Amniotic stem cell (primary cell): ENCODE measurements around the gene ATP8B4.
"Not testable (repeated sequence)": the region's sequence is repeated elsewhere in the genome, so short reads cannot be mapped to it uniquely, and the experiment has no call there.

Experiments
- DNase-seq: peaks from one replicate; lab custom pipeline; 2025; lab: John Stamatoyannopoulos, UW

ATP8B4 gene, protein sequence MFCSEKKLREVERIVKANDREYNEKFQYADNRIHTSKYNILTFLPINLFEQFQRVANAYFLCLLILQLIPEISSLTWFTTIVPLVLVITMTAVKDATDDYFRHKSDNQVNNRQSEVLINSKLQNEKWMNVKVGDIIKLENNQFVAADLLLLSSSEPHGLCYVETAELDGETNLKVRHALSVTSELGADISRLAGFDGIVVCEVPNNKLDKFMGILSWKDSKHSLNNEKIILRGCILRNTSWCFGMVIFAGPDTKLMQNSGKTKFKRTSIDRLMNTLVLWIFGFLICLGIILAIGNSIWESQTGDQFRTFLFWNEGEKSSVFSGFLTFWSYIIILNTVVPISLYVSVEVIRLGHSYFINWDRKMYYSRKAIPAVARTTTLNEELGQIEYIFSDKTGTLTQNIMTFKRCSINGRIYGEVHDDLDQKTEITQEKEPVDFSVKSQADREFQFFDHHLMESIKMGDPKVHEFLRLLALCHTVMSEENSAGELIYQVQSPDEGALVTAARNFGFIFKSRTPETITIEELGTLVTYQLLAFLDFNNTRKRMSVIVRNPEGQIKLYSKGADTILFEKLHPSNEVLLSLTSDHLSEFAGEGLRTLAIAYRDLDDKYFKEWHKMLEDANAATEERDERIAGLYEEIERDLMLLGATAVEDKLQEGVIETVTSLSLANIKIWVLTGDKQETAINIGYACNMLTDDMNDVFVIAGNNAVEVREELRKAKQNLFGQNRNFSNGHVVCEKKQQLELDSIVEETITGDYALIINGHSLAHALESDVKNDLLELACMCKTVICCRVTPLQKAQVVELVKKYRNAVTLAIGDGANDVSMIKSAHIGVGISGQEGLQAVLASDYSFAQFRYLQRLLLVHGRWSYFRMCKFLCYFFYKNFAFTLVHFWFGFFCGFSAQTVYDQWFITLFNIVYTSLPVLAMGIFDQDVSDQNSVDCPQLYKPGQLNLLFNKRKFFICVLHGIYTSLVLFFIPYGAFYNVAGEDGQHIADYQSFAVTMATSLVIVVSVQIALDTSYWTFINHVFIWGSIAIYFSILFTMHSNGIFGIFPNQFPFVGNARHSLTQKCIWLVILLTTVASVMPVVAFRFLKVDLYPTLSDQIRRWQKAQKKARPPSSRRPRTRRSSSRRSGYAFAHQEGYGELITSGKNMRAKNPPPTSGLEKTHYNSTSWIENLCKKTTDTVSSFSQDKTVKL

DNA sequence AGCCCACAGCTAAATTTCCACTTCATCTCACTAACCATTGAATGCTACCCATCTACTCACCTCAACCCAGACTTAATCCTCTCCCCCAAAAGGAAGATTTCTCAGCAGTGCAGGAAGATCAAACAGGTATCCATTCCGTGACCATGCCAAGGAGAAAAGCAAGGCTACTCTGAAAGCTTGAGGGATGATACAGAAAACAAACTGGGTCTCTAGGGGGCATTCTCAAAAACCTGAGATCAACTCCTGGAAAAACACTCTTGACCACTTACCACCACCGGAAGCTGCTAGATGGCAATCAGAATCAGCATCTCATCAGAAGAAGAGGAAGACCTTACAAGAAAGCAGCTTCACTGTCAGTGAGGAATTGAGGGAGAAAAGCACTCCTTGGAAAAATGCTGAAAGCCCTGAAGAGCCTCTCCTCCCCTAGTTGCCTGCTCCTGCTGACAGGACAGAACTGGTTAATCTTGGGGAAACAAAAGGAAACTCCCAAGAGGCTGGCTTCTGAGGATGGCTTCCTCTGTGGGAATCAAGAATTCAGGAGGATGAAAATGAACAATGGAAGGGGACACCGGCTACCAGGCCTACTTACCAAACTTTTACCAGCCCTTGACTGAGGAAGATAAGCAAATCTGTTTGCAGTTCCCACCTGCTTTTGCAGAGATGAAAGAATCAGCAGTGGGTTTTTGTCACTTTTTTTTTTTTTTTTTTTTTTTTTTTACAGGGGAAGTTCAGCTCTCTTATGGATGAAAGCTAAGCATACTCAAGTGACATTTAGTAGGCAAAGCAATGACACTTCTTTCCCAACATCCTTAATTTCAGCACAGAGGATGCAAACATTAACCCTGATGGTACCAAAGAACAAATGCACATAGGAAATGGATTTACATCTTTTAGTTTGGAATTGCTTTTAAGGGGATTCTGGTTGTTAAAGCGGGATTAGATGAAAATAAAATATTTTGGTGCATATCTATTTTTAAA is at the start of gene ATP8B4:
Gene ATP8B4 (minus strand): TSS at position 171 of the 978 bp plus-strand sequence. CDS start 12,267 bp downstream, outside the sequence.
- DNase-seq, result no peak

DNA sequence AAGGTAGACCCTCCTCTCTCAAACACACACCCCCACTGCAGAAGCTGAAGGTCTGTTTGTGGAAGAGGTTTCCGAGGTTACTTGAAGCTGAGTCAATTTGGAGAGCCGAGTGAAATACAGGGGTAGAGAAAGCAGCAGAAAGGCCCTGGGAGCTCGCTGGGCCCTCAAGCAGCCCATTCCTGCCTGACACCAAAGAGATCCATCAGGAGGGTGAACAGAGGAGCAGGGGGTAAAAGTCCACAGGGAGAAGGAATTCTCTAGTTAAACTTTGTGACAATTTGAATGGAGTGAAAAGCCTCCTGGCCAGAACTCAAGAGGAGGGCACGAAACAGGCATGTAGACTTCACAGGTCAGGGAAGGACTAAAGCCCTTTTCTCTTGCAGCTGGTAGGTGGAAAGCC is 49.3 kb upstream of the ATP8B4 start:
- DNase-seq, result no peak

DNA sequence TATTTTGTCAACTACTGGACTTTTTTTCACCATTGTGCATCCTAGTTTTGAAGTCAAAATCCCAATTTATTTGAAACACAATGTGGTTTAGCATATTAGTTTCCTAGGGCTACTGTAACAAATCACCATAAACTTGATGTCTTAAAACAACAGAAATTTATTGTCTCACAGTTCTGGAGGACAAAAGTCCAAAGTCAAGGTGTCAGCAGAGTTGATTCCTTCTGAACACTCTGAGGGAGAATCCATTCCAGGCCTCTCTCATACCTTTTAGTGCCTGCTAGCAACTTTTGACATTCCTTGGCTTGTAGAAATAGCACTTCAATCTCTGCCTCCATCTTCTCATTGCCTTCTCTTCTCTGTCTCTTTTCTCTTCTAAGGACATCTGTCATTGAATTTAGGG is 48.1 kb upstream of the ATP8B4 start:
- DNase-seq, result no peak

DNA sequence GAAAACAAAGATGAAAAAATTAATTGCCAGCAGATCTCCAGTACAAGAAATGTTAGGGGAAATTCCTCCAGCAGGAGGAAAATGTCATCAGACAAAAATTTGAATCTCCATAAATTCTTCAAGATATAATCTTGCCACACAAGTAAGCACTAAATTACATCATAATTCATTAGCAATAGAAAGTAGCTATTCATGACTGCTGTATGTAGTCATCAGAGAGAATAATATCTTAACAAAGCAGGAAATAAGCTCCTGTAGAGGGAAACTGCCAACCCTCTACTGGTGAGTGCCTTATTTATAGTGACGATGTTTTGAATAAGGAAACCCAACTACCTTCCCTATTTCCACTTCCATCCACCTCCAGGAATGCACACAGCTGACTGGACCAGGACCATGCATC is 47.2 kb upstream of the ATP8B4 start:
- peak; percentile 25 for DNase-seq

DNA sequence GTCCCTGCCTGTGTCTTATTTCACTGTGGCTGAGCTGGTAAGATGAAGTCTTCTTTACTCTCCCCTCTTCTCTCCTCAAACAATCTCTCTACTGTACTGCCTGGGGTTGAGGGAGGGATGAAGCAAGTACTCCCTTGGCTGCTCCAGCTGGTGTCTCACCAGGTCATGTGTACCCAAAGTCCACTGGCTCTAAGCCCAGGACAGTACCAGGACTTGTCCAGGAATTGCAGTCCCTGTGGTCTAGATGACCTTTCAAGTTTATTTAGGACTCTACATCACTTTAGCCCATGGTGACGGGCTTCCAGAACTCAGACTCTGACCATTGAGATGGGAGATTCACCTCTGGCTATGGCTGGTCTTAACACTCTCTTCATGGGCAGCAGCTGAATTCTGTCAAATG is 45.4 kb upstream of the ATP8B4 start:
- DNase-seq, result no peak

DNA sequence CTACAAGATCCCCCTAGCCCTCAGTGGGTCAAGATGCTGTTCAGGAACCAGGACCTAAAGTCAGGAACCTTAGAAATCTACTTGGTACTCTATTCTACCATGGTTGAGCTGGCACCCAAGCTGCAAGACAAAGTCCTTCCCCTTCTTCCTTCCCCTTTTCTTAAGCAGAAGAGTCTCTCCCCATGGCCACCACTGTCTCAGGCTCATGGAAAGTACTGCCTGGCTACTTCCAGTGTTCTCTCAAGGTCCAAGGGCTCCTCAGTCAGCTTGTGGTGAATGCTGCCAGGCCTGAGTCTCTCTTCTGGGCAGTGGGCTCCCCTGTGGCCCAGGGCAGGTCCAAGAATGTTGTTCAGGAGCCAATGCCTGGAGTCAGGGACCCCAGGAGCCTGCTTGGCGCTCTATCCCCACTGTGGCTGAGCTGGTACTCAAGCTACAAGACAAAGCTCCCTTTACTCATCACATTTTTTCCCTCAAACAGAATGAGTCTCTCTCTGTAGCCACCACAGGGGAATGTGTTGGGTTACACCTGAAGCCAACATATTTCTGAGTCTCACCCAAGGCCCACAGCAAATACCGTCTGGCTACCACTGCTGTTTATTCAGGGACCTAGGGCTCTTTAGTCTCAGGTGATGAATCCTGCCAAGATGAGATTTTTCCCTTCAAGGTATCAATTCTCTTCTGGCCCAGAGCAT is 44.8 kb upstream of the ATP8B4 start:
- no peak for DNase-seq

DNA sequence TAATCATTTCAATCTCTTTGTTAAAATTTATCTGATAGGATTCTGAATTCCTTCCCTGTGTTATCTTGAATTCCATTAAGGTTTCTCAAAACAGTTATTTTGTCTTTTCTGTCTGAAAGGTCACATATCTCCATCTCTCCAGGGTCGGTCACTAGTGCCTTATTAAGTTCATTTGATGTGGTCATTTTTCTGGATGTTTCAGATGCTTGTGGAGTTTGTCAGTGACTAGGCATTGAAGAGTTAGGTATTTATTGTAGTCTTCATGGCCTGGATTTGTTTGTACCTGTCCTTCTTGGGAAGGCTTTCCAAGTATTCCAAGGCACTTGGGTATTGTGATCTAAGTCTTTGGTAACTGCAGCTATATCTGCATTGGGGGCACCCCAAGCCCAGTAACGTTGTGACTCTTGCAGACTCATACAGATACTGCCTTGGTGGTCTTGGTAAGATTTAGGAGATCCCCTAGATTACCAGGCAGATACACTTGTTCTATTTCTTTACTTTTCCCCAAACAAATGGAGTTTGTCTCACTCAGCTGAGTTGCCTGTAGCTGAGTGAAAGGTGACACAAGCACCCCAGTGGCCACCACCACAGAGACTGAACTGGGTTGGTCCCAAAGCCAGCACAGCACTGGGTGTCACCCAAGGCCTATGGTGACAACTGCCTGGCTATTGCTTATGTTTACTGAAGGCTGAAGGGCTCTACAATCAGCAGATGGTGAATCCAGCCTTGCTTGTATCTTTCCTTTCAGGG is 44.1 kb upstream of the ATP8B4 start:
- no peak for DNase-seq

DNA sequence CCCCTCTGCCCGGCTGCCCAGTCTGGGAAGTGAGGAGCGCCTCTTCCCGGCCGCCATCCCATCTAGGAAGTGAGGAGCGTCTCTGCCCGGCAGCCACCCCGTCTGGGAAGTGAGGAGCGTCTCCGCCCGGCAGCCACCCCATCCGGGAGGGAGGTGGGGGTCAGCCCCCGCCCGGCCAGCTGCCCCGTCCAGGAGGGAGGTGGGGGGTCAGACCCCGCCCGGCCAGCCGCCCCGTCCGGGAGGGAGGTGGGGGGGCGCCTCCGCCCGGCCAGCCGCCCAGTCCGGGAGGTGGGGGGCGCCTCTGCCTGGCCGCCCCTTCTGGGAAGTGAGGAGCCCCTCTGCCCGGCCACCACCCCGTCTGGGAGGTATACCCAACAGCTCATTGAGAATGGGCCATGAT is 39.2 kb upstream of the ATP8B4 start:
- DNase-seq, result not testable (repeated sequence)

DNA sequence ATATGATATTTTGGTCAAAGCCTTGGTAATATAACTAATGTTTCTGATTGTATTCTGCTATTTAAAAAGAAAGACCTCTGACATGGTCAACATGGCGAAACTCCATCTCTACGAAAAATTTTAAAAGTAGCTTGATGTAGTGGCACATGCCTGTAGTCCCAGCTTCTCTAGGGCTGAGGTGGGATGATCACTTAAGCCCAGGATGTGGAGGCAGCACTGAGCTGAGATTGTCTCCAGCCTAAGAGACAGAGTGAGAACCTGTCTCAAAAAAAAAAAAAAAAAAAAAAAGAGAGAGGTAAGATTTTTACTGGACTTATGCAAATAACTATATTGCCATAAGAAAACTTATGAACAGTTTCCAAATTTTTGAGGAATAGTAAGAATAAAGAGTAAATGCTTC is 32.4 kb upstream of the ATP8B4 start:
- DNase-seq, result no peak

DNA sequence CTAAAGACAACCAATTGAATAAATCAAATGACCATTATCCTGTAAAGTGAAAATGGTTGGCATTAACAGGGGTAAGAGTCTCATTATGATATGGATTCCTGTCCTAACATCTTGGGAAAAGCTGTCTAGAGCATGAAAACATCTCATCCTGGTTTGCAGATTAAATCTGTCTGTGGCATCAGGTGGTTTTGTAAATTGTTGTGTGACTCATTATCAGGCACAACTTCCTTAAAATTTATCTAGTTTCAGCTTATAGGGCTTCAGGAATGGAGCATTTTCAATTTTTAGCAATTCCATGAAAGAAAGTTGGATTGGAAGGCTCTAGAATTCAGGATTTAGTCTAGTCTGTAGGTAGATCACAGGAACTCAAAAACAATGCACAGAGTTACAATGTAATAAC is 31.8 kb upstream of the ATP8B4 start:
- no peak for DNase-seq

DNA sequence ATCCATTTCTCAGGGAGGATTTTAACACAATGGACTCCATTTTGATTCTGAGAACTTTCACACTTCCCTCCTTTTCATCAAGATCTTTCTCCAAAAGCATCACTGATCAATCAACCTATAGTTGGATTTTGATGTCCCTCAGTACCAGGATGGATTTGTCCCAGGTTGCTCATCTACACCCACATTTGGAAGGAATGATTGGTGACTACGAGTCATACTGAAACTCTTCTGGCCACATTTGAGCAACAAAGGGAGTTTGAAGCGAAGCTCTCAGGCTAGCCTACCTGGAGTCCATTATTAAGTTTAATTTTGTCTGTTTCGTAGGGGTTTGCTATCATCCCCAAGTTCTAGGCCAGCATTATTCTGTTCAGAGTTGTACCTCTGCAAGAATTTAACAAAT is 31.3 kb upstream of the ATP8B4 start:
- DNase-seq, result no peak

DNA sequence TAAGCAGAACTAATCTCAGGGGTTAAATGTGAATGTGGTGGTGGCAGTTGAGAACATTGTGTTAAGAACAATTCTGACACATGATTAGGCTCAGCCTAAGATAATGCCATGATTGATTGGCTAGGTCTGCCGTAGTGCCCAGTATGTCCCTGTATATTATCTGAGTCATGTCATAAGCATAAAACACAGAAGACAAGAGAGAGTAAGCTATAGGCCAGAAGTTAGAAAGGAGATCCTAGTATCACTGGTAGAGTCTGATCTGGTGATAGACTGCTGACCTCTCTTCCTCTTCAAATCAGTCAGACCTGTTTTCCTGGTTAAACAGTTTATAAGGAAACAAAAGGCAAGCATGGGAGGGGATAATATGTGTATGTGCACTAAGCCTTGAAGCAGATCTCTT is 30.1 kb upstream of the ATP8B4 start:
- DNase-seq, result no peak

DNA sequence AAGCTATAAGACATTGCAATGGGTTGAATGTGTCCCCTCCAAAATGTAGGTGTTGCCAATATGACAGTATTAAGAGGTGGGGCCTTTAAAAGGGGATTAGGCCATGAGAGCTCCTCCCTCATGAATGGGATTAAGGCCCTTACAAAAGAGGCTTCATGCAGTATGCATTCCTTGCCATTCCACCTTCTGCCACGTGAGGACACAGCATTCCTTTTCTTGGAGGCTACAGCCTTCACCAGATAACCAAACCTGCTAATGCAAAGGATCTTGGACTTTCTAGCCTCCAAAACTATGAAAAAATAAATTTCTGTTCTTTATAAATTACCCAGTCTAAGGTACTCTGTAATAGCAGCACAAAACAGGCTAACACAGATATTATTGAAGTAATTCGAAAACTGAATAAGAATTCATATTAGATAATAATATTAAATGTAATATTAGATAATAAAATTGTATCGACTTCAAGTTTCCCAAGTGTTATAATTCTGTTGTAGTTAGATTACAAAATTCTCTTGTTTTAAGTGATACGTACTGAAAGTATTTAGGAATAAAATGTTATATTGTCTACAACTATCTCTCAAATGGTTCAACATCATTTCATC is 29.4 kb upstream of the ATP8B4 start:
- DNase-seq, result peak; percentile 54

DNA sequence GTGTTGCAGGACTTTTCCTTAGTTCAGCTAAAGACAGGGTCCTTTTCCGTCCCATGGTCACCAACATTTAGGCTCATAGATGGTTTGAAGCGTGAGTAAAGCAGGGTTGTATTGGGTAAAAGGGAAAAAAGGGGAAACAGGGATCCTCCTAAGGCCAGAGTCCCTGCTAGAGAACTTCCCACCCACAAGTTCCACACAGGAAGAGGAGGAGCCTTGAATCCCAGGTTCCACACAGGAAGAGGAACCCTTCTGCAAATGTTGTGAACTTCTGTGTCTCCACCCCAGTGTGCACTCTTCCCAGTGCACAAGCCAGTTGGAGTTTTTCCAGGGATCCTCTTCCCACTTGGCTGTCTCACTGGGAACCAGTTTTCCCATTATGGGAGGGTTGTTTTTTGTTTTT is 27.6 kb upstream of the ATP8B4 start:
- no peak for DNase-seq

DNA sequence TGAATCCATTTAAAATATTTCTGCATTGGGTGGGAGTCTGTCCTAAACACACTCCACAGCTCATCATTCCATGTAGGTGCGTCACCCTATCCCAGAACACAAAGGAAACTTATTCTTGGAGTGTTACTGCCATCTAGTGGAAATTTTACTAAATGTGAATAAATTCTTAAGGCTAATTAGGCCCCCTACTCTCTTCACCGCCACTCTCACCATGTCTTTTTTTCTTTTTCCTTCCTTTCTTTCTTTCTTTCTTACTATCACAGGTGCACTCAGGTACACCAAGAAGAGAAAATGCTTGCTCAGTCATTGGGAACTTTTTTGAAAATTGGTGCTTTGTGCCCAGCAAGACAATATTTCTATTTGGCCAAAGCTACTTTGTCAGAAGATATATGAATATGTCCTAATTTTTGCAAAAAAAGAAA is 26.4 kb upstream of the ATP8B4 start:
- peak; percentile 76 for DNase-seq

DNA sequence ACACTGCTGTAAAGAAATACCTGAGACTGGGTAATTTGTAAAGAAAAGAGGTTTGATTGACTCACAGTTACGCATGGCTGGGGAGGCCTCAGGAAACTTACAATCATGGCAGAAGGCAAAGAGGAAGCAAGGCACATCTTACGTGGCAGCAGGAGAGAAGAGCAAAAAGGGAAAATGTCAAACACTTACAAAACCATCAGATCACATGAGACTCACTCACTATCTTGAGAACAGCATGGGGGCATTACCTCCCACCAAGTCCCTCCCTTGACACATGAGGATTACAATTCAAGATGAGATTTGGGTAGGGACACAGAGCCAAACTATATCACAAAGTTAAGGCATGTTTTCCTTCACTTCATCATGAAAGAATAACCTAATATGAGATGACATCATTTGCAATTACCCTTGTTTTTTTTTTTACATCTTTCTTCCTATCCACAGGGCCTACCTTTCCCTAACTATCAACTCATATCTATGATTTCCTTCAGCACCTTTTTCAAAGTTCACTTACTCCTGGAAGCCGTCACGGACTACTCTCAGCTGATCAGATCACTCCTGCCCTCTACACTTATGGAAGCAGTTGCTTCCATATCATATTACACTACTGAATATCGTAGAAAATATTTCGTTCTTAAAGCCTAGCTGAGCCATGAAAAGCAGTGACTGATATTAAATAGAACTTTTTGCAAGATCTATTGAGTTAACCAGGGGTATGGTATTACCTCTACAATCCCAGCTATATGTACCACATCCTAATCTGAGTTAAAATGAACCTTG is 25.5 kb upstream of the ATP8B4 start:
- no peak for DNase-seq

DNA sequence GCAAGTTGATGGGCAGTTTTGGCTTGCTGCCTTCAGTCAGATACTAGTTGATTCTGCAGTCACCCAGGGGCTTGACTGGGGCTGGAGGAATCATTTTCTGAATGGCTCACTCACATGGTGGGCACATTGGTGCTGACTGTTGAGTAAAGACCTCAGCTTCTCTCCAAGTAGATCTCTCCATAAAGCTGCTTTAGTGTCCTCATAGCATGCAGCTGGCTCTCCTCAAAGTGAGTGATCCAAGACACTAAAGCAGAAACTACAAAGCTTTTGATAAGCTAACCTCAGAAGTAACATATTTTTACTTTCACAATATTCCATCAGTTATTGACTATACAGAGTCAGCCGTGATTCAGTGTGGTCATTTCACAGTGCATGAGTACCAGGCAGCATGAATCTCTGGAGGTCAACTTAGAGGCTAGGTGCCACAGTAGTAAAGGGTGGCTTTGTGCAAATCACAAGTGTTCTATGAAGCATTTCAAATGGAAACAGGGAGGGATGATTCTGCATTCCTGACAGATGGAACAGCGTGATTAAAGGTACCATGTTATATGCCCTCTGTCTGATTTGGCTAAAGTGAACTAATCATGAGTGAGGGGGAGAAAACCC is 24.3 kb upstream of the ATP8B4 start:
- no peak for DNase-seq

DNA sequence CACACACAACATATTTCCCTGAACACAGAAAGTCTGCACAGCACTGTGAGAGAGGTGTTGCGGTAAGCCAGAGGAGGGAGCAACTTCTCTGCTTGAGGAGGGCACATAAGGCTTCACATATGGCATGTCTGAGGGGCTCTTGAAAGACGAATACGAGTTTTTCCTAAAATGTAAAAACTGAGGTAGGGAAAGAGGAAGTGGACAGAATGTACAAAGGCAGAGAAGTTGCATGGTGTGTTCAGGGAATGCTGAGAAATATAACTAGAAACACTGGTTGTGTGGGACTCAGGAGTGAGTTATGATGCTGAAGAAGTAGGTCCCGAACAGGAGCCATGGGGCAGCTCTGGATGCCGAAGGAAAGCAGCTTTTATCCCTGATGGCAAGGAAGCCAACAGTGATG is 22.8 kb upstream of the ATP8B4 start:
- DNase-seq, result no peak
